Measurements from ENCODE around the gene EDARADD. TPM values are rescaled to one million over a fixed set of nuclear protein-coding genes. Genes with fewer than 3 reads are reported as not detected.

The EDARADD gene
- total RNA-seq, 1 donor from 2014 or later = not detected

- DNase-seq (ENCODE audit: low read depth) = no peak
These were observed 117.8 kb downstream of the EDARADD start for GRCh38 chr1:236511735-236512418.

DNA sequence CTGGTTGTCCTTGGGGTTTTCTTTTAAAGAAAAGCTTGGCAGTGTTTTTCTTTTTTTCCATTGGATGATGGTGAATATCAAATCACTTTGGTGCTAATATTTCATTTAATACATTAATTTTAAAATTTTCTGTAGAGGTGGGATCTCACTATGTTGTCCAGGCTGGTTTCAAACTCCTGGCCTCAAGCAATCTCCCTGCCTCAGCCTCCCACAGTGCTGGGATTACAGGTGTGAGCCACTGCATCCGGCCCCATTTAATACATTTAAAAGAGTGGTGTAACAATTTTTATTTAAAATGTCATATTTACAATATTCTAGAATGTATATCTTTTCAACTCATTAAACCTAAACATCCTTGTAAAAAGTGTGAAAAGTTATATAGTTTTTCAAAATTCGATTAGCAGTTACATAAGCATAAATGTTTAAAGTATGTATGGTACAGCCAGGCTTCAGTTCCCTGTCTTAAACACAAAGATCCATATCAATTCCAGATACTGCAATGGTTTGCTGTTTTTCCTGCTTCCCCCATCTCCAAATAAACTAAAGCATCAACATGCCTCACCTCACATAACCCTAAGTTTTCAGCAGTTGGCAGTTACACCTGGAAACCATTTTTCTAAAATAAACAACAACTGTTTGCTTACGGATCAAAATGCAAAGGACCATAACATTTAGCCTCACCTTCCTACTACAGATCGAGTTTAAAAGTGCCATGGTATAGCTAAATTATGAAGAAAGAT, 120.8 kb downstream of the EDARADD start:
- no peak for DNase-seq (ENCODE audit: low read depth)

DNA sequence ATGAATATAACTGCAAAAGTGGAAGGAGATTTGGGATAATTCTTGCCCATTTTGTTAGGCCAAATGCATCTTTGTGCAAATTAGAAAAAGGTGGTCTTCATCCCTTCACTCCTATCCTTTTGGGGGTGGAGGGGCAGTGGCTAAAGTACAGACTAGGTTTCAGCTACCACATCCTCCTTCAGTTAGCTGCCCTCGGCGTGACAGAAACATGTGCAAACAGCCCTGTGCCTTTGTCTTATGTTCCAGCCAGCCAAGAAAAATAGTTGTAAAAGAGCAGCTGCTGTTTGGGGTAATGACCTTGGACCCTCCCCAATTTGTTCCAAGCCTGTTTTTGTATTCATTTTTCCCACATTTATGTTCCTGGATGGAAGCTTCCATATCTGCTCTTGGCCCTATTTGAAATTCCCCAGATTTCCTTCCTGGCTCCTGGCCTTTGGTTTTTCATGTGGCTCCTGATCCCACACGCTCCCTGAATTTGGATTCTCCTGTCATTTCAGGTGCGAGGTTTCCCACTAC, 121.4 kb downstream of the EDARADD start:
- DNase-seq (ENCODE audit: low read depth) = no peak

DNA sequence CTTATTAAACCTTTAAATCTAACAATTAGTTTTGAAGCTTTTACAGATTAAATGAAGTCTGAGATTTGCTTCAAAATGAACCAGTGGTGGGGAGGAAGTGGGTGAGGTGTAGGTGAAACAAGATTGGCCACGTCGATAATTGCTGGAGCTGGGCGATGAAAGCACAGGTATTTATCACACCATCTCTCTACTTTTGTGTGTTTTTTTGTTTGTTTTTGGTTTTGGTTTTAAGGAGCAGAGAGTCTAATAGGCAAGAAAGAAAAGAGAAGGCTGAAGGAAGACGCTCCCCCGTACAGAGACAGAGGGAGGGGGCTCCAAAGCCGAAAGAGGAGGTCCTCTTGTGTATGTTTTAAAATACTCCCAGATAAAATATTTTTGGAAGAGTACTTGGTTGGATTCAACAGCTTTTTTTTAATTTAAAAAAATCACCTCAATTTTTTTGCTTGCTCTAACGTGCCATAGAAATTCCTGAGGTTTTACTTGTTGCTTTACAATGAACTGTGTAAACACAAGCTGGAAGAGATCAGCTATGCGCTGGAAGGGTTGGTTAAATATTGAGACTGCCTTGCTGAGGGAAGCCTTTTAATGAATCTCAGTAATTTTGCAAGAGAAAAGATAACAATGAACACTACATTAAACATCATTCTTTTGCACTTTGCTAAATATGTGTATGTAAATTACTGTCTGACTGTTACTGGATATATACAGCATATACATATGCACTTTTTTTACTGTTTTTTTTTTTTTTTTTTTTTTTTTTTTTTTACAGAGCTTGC, 123.0 kb downstream of the EDARADD start:
- DNase-seq (ENCODE audit: low read depth) = no peak

DNA sequence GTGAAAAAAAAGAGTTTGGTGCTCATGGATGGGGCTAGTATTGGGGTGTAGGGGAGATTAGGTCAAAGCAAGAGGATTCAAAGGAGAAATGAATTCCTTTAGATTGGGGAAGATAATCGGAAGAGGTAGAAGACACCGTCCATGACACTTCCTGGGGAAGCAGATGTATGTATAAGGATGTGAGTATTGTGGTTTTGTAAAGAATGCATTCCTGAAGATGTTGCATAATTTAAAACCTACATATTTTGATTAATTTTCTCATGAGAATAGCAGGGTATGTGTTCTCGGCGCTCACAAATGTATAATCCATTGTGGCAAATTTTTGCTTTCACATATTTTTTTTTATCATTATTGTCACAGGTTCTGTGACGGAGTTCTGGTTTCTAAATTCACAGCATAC, 124.2 kb downstream of the EDARADD start:
- no peak for DNase-seq (ENCODE audit: low read depth)

GRCh38 chr1:236520445-236521005, 126.4 kb downstream of the EDARADD start:
- DNase-seq (ENCODE audit: low read depth) = no peak

DNA sequence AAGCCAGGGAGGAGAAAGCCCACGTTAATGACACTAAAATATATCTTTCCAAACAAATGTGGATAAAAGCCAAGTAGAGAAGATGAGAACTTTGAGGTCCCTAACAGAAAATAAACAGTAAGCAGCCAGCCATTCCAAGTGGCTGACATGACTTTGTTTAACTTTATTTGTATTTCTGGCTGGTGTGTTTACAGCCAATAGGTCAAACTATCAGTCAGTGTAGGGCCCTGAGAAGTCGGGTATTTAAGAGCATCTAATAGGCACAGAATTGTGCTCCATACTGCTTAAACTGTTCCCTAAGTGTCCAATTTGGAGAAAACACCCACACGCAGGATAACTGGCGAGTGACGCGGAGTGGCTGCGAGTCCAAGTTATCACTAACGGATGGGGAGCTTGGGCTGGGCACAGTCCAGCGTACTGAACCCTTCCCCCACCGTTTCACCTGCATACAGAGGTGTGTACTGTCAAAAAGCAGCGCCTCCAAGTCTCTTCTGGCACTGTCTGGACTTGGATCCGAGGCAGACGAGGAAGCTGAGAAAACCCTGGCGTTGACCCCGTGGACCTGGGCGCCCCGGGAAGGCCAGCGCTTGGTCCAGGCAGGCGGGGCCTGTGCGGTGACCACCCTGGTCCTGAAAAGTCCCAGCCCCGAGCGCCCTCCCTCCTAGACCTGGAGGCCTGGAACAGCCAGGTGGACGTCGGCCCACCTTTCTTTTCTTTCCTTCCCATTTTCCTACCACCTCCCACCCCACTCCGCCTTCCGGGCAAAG, 129.0 kb downstream of the EDARADD start:
- no peak for DNase-seq (ENCODE audit: low read depth)

- peak; percentile 84 for DNase-seq (ENCODE audit: low read depth)
These were observed 129.6 kb downstream of the EDARADD start, which contains the start of gene LGALS8 for GRCh38 chr1:236523704-236524141. Gene LGALS8 (plus strand): TSS chr1:236523982. CDS start chr1:236526071, 2,089 bp downstream.

DNA sequence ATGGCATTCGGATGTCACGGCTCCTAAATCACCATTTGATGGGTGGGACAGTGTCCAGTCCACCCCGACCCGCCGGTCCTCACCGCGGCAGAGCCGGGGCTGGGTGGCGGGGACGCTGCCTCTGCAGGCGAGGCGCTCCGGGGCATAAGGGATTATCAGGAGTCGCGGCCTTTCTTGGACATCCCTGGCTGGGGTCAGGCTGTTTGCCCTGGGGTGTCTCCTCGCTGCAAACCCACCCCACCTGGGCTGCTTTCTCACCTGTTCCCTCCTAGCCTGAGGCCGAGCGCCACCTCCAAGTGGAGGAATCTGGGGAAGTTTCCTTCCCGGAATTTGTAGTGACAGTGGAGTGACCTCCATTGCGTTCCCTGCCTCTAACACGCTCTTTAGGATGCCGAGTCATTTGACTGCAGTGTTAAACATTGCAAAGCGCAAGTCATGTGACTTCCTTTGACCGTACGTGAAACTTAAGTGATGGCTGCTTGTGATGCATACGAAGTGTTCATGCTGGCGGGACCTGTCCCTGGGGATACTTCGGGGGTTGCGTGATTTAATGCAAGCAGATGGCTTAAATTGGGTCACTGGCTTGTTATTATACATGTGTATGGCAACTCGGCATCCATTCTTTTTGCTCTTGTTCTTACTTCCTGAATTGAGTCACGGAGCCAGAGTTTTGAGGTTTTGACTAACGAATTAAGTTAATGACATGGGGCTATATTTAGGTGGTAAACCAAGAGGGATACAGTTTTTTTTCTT, 130.2 kb downstream of the EDARADD start:
- peak; percentile 57 for DNase-seq (ENCODE audit: low read depth)

- DNase-seq (ENCODE audit: low read depth) = no peak
These were observed 130.8 kb downstream of the EDARADD start for GRCh38 chr1:236524895-236525184.

DNA sequence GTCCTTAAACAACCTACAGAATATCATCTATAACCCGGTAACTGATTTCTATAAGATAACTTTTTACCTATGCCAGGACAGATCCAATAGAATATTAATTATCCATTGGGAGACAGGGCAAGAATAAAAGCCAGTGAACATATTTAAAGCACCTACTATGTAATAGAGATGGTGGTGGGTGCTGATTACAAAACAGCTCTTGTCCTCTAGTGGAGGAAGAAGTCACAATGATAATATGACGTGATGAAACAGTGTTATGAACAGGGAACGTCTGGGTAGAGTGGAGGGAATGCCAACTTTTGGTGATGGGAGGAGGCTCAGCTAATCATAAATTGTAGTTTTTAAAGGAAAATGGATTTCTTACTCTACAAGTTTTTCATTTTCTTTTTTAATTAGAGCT, 132.0 kb downstream of the EDARADD start:
- no peak for DNase-seq (ENCODE audit: low read depth)

- no peak for DNase-seq (ENCODE audit: low read depth)
These were observed 136.2 kb downstream of the EDARADD start for GRCh38 chr1:236530286-236530685.

- DNase-seq (ENCODE audit: low read depth) = no peak
These were observed 136.9 kb downstream of the EDARADD start for GRCh38 chr1:236530959-236531358.

DNA sequence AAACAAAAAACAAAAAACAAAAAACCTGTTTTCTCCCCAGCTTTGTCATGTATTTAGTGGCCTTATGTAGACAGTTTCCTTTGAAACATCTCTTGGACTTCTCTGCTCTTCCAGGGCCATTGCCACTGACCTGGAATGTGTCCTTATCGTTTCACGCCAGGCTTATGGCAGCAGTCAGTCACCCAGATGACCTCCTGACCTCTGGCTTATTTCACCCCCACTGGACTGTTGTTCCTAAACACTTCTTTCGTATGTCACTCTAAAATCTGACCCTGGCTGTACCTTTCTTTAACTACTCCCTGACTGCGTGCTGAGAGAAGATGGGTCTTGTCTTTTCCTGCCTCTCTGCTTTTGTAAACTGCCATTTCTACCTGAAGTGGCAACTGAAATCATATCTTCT, 138.8 kb downstream of the EDARADD start:
- DNase-seq (ENCODE audit: low read depth) = no peak

GRCh38 chr1:236534151-236534651, 140.1 kb downstream of the EDARADD start:
- peak; percentile 19 for DNase-seq (ENCODE audit: low read depth)

Other genes starting within 250 kb of the EDARADD start
- 3.9 TPM in 2 replicates for gene ERO1B, start 112.3 kb upstream of the EDARADD start, total RNA-seq
- 21.2 and 30.4 TPM in 2 replicates for gene LGALS8, start 129.7 kb downstream of the EDARADD start, total RNA-seq
- gene HEATR1, start 210.2 kb downstream of the EDARADD start, total RNA-seq = 32.1 and 35.5 TPM in 2 replicates